22Rv1 (cell line): Measurements from ENCODE around the gene PUS1.

ENCODE experiments used
- H3K27ac ChIP-seq: fragments of 450-650 bp; 2 replicates; pipeline ENCODE4 v1.5.1; 2017
- CTCF ChIP-seq: fragments of 450-650 bp; IDR thresholded peaks from 2 replicates; pipeline ENCODE4 v1.5.1; 2017; ENCODE audit warnings: mild to moderate bottlenecking
- ZFX ChIP-seq: fragments of 450-650 bp; IDR thresholded peaks from 2 replicates; pipeline ENCODE4 v1.6.1; 2017; ENCODE audit warnings: antibody characterized with exemption, borderline replicate concordance

PUS1 gene

GRCh38 chr12:131894313-131894860 lies 34.7 kb upstream of the PUS1 start, which contains the start of gene ULK1:
Gene ULK1 (plus strand): TSS chr12:131894622. CDS start chr12:131895002, 380 bp downstream.
- H3K27ac ChIP-seq: peak within 1 kb of the TSS; percentile 82

GRCh38 chr12:131894981-131895639 lies 34.0 kb upstream of the PUS1 start:
- H3K27ac ChIP-seq: peak overlapping the region; percentile 82
- no peak for TF ChIP-seq CTCF
- TF ChIP-seq ZFX: no peak

More at GRCh38 chr12:131894313-131894860, 34.7 kb upstream of the PUS1 start, which contains the start of gene ULK1:
- TF ChIP-seq CTCF: no peak
- no peak for TF ChIP-seq ZFX

GRCh38 chr12:131895640-131896079 lies 33.4 kb upstream of the PUS1 start:
- peak overlapping the region; percentile 82 for H3K27ac ChIP-seq
- TF ChIP-seq ZFX (no peak), CTCF (no peak)

GRCh38 chr12:131896080-131896810 lies 32.8 kb upstream of the PUS1 start:
- H3K27ac ChIP-seq: peak overlapping the region; percentile 82
- TF ChIP-seq ZFX (no peak), CTCF (no peak)

- TF ChIP-seq ZFX: no peak
- no peak for TF ChIP-seq CTCF
- H3K27ac ChIP-seq: peak overlapping the region; percentile 82
These were observed 32.2 kb upstream of the PUS1 start for GRCh38 chr12:131896811-131897270.

GRCh38 chr12:131897276-131897675 lies 31.8 kb upstream of the PUS1 start:
- TF ChIP-seq ZFX (no peak), CTCF (no peak)
- peak overlapping the region; percentile 82 for H3K27ac ChIP-seq

- TF ChIP-seq CTCF (no peak), ZFX (no peak)
- no peak overlapping the region; the same call in 1 of the 2 replicates for H3K27ac ChIP-seq
These were observed 31.2 kb upstream of the PUS1 start for GRCh38 chr12:131897875-131898274.
